WERI-Rb-1 (cell line): ENCODE data around the gene ZBTB37.
"Not testable (repeated sequence)": the region's sequence is repeated elsewhere in the genome, so short reads cannot be mapped to it uniquely, and the experiment has no call there.

Experiments used
- DNase-seq: peaks from one replicate; pipeline ENCODE4 v3.0.0-alpha.2; 2020
- H3K27ac ChIP-seq: fragments of 250-450 bp; sonication (Bioruptor Pico); 2 replicates; pipeline ENCODE4 v1.5.1; 2020; ENCODE audit warnings: mild to moderate bottlenecking, moderate library complexity
- H3K27me3 ChIP-seq: fragments of 250-450 bp; sonication (Bioruptor Pico); 2 replicates; pipeline ENCODE4 v1.5.1; 2021; ENCODE audit warnings: mild to moderate bottlenecking, low read depth, moderate library complexity; ENCODE audit not compliant: insufficient read depth, severe bottlenecking
- H3K36me3 ChIP-seq: fragments of 250-450 bp; sonication (Bioruptor Pico); 2 replicates; pipeline ENCODE4 v1.5.1; 2020; ENCODE audit warnings: mild to moderate bottlenecking, moderate library complexity
- H3K4me3 ChIP-seq: 2 replicates; pipeline ENCODE4 v1.5.1; 2011; ENCODE audit warnings: low read depth, mild to moderate bottlenecking, control low read depth, low read length
- H3K9me3 ChIP-seq: fragments of 250-450 bp; sonication (Bioruptor Pico); 2 replicates; pipeline ENCODE4 v1.5.1; 2021; ENCODE audit warnings: mild to moderate bottlenecking, moderate library complexity; ENCODE audit not compliant: severe bottlenecking
- TF ChIP-seq, protein P1 (sequence below): IDR thresholded peaks from 2 replicates; pipeline ENCODE4 v1.5.1; 2011; ENCODE audit warnings: low read depth, mild to moderate bottlenecking, control low read depth, inconsistent platforms, low read length

The ZBTB37 gene

GRCh38 chr1:173876732-173877131 is 8.6 kb downstream of the ZBTB37 start:
- no peak for DNase-seq
- Histone ChIP-seq H3K27me3 (no peaks in the 10 kb centered on the region), H3K9me3 (no peaks in the 10 kb centered on the region), H3K27ac (no peak overlapping the region), H3K36me3 (peaks cover 10% of the 10 kb centered on the region), H3K4me3 (no peak overlapping the region)
- TF ChIP-seq, protein P1, sequence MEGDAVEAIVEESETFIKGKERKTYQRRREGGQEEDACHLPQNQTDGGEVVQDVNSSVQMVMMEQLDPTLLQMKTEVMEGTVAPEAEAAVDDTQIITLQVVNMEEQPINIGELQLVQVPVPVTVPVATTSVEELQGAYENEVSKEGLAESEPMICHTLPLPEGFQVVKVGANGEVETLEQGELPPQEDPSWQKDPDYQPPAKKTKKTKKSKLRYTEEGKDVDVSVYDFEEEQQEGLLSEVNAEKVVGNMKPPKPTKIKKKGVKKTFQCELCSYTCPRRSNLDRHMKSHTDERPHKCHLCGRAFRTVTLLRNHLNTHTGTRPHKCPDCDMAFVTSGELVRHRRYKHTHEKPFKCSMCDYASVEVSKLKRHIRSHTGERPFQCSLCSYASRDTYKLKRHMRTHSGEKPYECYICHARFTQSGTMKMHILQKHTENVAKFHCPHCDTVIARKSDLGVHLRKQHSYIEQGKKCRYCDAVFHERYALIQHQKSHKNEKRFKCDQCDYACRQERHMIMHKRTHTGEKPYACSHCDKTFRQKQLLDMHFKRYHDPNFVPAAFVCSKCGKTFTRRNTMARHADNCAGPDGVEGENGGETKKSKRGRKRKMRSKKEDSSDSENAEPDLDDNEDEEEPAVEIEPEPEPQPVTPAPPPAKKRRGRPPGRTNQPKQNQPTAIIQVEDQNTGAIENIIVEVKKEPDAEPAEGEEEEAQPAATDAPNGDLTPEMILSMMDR, result no peak

DNA sequence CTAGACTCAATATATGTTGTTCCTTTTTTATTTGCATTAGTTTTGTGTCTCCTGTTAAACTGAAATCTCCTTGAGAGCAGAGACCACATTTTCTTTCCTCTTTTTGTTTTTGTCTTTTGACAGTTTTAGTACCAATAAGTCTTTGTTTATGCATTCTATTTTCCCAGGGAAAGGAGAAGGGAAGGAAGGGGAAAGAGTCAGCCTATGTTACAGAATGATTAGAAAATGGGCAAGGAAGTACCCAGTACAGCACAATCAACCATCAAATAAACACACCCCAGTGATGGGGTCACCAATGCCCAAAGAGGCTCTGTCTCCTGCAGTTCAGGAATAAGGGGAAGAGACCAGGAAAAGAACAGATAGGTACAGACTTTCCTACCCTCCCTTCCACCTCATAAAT is 10.1 kb downstream of the ZBTB37 start:
- Histone ChIP-seq H3K36me3 (peaks cover 6% of the 10 kb centered on the region; the same call in 1 of the 2 replicates), H3K27ac (no peak overlapping the region), H3K27me3 (no peaks in the 10 kb centered on the region), H3K4me3 (no peak overlapping the region), H3K9me3 (no peaks in the 10 kb centered on the region)
- no peak for DNase-seq
- TF ChIP-seq, protein P1, result no peak

DNA sequence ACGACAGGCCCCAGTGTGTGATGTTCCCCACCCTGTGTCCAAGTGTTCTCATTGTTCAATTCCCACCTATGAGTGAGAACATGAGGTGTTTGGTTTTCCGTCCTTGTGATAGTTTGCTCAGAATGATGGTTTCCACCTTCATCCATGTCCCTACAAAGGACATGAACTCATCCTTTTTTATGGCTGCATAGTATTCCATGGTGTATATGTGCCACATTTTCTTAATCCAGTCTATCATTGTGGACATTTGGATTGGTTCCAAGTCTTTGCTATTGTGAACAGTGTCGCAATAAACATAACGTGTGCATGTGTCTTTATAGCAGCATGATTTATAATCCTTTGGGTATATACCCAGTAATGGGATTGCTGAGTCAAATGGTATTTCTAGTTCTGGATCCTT is 12.9 kb downstream of the ZBTB37 start:
- DNase-seq, H3K36me3 ChIP-seq, H3K27ac ChIP-seq, H3K9me3 ChIP-seq, H3K27me3 ChIP-seq, H3K4me3 ChIP-seq: not testable (repeated sequence)

- Histone ChIP-seq H3K4me3 (no peak overlapping the region), H3K36me3 (peaks cover 11% of the 10 kb centered on the region), H3K9me3 (no peaks in the 10 kb centered on the region), H3K27ac (no peak overlapping the region), H3K27me3 (no peaks in the 10 kb centered on the region)
- DNase-seq, result no peak
- TF ChIP-seq, protein P1, result no peak
These were observed 16.5 kb downstream of the ZBTB37 start for GRCh38 chr1:173884701-173885100.

- no peaks in the 10 kb centered on the region for H3K27me3 ChIP-seq
- TF ChIP-seq, protein P1, result no peak
- H3K9me3 ChIP-seq, result no peaks in the 10 kb centered on the region
- H3K27ac ChIP-seq, result no peak overlapping the region
- DNase-seq, result no peak
- peaks cover 11% of the 10 kb centered on the region for H3K36me3 ChIP-seq
- H3K4me3 ChIP-seq, result no peak overlapping the region
These were observed 18.8 kb downstream of the ZBTB37 start for GRCh38 chr1:173886746-173887611.

- H3K9me3 ChIP-seq, result no peaks in the 10 kb centered on the region
- no peak for DNase-seq
- TF ChIP-seq, protein P1, result no peak
- H3K36me3 ChIP-seq, result peaks cover 11% of the 10 kb centered on the region
- no peak overlapping the region for H3K4me3 ChIP-seq
- H3K27me3 ChIP-seq, result no peaks in the 10 kb centered on the region
- H3K27ac ChIP-seq, result no peak overlapping the region
These were observed 19.4 kb downstream of the ZBTB37 start for GRCh38 chr1:173887627-173888026.
